Measurements from ENCODE around the gene LMX1B. TPM values are rescaled to one million over a fixed set of nuclear protein-coding genes. Genes with fewer than 3 reads are reported as not detected.

LMX1B gene
- total and polyA plus RNA-seq, 2 of the 4 experiments (the other 2 are of a cell fraction): not detected

DNA sequence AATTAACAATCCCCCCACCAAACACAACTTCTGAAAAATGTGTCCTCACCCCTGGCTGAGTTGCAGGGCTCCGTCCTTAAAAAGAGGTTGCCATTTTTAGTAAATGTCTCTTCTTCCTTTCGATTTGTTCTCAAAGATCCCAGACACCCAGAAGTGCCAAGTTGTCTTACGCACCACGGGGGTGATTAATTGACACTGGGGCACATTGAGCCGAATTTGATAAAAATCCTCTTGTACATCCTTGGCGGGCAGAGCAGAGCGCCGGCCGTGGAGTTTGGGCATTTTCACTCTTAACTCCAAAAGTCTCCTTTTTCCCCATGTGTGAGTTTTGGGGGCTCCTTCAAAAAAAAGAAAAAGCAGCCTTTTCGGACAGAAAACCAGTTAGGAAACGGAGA, 4.5 kb downstream of the LMX1B start:
- H3K9me1 ChIP-seq (ENCODE audit: insufficient read depth, low read length): no peaks in the 10 kb centered on the region
- no TSS peak for BruUV-seq (replicated peaks)
- no peak overlapping the region for H3K9ac ChIP-seq (ENCODE audit: low read depth, low read length)
- H2AFZ ChIP-seq (replicated peaks; ENCODE audit: low read length, poor library complexity): no peak overlapping the region
- ATAC-seq (ENCODE audit: low read depth) (no peak), DNase-seq (no peak)
- H2BK20ac ChIP-seq (ENCODE audit: low read depth, low read length): no peak overlapping the region
- H2BK15ac ChIP-seq (ENCODE audit: low read depth, low read length): no peak overlapping the region
- dilution Hi-C loops (cut with HindIII; ENCODE audit: low sequenced_read_pairs, unreplicated experiment) (no loop called here), in situ Hi-C loops (cut with MboI; ENCODE audit: low sequenced_read_pairs) (no loop called here), intact Hi-C loops (cut with micrococcal nuclease) (no loop called here)
- no peak overlapping the region for H3K56ac ChIP-seq (ENCODE audit: extremely low read depth, insufficient read depth, low read length)
- no peaks in the 10 kb centered on the region for H3K36me3 ChIP-seq (ENCODE audit: control insufficient read depth, insufficient read depth, low read length)
- WGBS, 2 experiments (ENCODE audit: extremely low coverage in 2 of 2, insufficient read length in 1 of 2): no CpG with 5 or more reads among the region's 11 CpGs
- no peak overlapping the region; the same call in 1 of the 2 replicates for H3K4me2 ChIP-seq (ENCODE audit: low read depth, low read length)
- no peak overlapping the region for H2BK5ac ChIP-seq (ENCODE audit: low read depth, low read length, poor library complexity, severe bottlenecking)
- H3K4ac ChIP-seq (ENCODE audit: low read depth, low read length): no peak overlapping the region
- no peaks in the 10 kb centered on the region for H3K4me1 ChIP-seq (ENCODE audit: control insufficient read depth, insufficient read depth, low read length)
- H4K5ac ChIP-seq (ENCODE audit: low read depth, low read length): no peak overlapping the region
- no peaks in the 10 kb centered on the region for H3K79me1 ChIP-seq (ENCODE audit: low read depth in 1 of 2, low read length in 2 of 2)
- H3K18ac ChIP-seq (ENCODE audit: low read depth, low read length): no peak overlapping the region
- no peak overlapping the region for H2BK120ac ChIP-seq (ENCODE audit: low read depth, low read length)
- H3K27ac ChIP-seq (ENCODE audit: insufficient read depth, low read length): no peak overlapping the region
- H4K8ac ChIP-seq (ENCODE audit: low read depth in 2 of 2, low read length in 2 of 2): no peak overlapping the region
- ChIA-PET CTCF (no interaction called here), POLR2A (ENCODE audit: unreplicated experiment) (no interaction called here)
- no peak overlapping the region for H2AK5ac ChIP-seq (ENCODE audit: low read depth, low read length)
- H4K91ac ChIP-seq (ENCODE audit: insufficient read depth, low read depth, low read length): no peak overlapping the region
- TF ChIP-seq CHD1 (IDR thresholded peaks at IDR 0.05; ENCODE audit: low read depth, low read length) (no peak), NFE2L2 (IDR thresholded peaks at IDR 0.05; ENCODE audit: low read depth, low read length) (no peak), BHLHE40 (IDR thresholded peaks at IDR 0.05; ENCODE audit: low read depth, low read length) (no peak), FOS (IDR thresholded peaks at IDR 0.05; ENCODE audit: low read depth, low read length) (no peak), CEBPB (IDR thresholded peaks at IDR 0.05; ENCODE audit: low read depth, low read length) (no peak), MAFK (IDR thresholded peaks at IDR 0.05; ENCODE audit: low read depth, low read length) (no peak)
- TF ChIP-seq, protein P1, sequence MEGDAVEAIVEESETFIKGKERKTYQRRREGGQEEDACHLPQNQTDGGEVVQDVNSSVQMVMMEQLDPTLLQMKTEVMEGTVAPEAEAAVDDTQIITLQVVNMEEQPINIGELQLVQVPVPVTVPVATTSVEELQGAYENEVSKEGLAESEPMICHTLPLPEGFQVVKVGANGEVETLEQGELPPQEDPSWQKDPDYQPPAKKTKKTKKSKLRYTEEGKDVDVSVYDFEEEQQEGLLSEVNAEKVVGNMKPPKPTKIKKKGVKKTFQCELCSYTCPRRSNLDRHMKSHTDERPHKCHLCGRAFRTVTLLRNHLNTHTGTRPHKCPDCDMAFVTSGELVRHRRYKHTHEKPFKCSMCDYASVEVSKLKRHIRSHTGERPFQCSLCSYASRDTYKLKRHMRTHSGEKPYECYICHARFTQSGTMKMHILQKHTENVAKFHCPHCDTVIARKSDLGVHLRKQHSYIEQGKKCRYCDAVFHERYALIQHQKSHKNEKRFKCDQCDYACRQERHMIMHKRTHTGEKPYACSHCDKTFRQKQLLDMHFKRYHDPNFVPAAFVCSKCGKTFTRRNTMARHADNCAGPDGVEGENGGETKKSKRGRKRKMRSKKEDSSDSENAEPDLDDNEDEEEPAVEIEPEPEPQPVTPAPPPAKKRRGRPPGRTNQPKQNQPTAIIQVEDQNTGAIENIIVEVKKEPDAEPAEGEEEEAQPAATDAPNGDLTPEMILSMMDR (conservative IDR thresholded peaks at IDR 0.05; ENCODE audit: low read depth, low read length): no peak
- TF ChIP-seq, protein P2, sequence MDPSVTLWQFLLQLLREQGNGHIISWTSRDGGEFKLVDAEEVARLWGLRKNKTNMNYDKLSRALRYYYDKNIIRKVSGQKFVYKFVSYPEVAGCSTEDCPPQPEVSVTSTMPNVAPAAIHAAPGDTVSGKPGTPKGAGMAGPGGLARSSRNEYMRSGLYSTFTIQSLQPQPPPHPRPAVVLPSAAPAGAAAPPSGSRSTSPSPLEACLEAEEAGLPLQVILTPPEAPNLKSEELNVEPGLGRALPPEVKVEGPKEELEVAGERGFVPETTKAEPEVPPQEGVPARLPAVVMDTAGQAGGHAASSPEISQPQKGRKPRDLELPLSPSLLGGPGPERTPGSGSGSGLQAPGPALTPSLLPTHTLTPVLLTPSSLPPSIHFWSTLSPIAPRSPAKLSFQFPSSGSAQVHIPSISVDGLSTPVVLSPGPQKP (IDR thresholded peaks at IDR 0.05; ENCODE audit: borderline replicate concordance, low read depth, low read length): no peak
- no peak overlapping the region for H3K14ac ChIP-seq (replicated peaks; ENCODE audit: low read depth, low read length)
- H3K23ac ChIP-seq (ENCODE audit: low read depth, low read length): no peak overlapping the region
- H3K9me3 ChIP-seq (ENCODE audit: control insufficient read depth, insufficient read depth, low read length): no peaks in the 10 kb centered on the region; the same call in 1 of the 2 replicates
- peaks cover 95% of the 10 kb centered on the region for H3K27me3 ChIP-seq (ENCODE audit: control insufficient read depth, insufficient read depth, low read length)
- H4K20me1 ChIP-seq (ENCODE audit: insufficient read depth, low read length): no peaks in the 10 kb centered on the region
- no peak overlapping the region for H2AK9ac ChIP-seq (replicated peaks; ENCODE audit: low read depth, low read length, poor library complexity)
- no peak overlapping the region for H3K4me3 ChIP-seq (ENCODE audit: insufficient read depth, low read depth, low read length)

All from IMR-90 (cell line).